Measurements from ENCODE around the gene RPN1. TPM values are rescaled to one million over a fixed set of nuclear protein-coding genes. Genes with fewer than 3 reads are reported as not detected.

Gene RPN1
- total RNA-seq, 4 donors from 2014 or later, result 87.5 to 185 (median 152) TPM

GRCh38 chr3:128614076-128614475, 36.5 kb downstream of the RPN1 start:
- no peak for DNase-seq
- H3K9me3 ChIP-seq, result no peaks in the 10 kb centered on the region
- H3K27me3 ChIP-seq, result no peaks in the 10 kb centered on the region
- H3K4me3 ChIP-seq, result no peak overlapping the region
- TF ChIP-seq POLR2A (IDR thresholded peaks at IDR 0.05) (no peak), CTCF (IDR thresholded peaks at IDR 0.05) (no peak)
- H3K4me1 ChIP-seq, result peaks cover 0 to 17% (median 8%) of the 10 kb centered on the region in 4 donors
- H3K27ac ChIP-seq, result no peak overlapping the region
- peaks cover 0 to under 1% (median 0%) of the 10 kb centered on the region in 3 donors for H3K36me3 ChIP-seq

- no peak for DNase-seq
- TF ChIP-seq CTCF (IDR thresholded peaks at IDR 0.05), result no peak
- no peak for TF ChIP-seq POLR2A (IDR thresholded peaks at IDR 0.05)
- H3K36me3 ChIP-seq, result no peaks in the 10 kb centered on the region
- H3K27me3 ChIP-seq, result no peaks in the 10 kb centered on the region
- no peak overlapping the region for H3K4me3 ChIP-seq
- H3K4me1 ChIP-seq, result peaks cover 0 to 8% (median 4%) of the 10 kb centered on the region in 4 donors
- H3K9me3 ChIP-seq, result no peaks in the 10 kb centered on the region
- H3K27ac ChIP-seq, result no peak overlapping the region
These were observed 37.4 kb downstream of the RPN1 start for GRCh38 chr3:128613083-128613829.

GRCh38 chr3:128610451-128611070, 40.1 kb downstream of the RPN1 start:
- Histone ChIP-seq H3K9me3 (no peaks in the 10 kb centered on the region), H3K4me3 (no peak overlapping the region), H3K27ac (no peak overlapping the region), H3K27me3 (no peaks in the 10 kb centered on the region), H3K4me1 (peaks cover 0 to 10% (median 0%) of the 10 kb centered on the region in 4 donors), H3K36me3 (no peaks in the 10 kb centered on the region)
- TF ChIP-seq POLR2A (IDR thresholded peaks at IDR 0.05) (no peak), CTCF (IDR thresholded peaks at IDR 0.05) (no peak)
- no peak for DNase-seq

- Histone ChIP-seq H3K27ac (no peak overlapping the region), H3K4me3 (no peak overlapping the region), H3K4me1 (peaks cover 0 to 10% (median 0%) of the 10 kb centered on the region in 4 donors), H3K36me3 (no peaks in the 10 kb centered on the region), H3K27me3 (no peaks in the 10 kb centered on the region), H3K9me3 (no peaks in the 10 kb centered on the region)
- TF ChIP-seq CTCF (IDR thresholded peaks at IDR 0.05), result no peak
- no peak for TF ChIP-seq POLR2A (IDR thresholded peaks at IDR 0.05)
- no peak for DNase-seq
These were observed 41.3 kb downstream of the RPN1 start for GRCh38 chr3:128609294-128609693.

GRCh38 chr3:128607710-128608048, 42.9 kb downstream of the RPN1 start:
- Histone ChIP-seq H3K9me3 (no peaks in the 10 kb centered on the region), H3K27ac (peak overlapping the region in 1 of 4 donors; percentile 3), H3K4me3 (peak overlapping the region; percentile 45 to 78 (median 54)), H3K27me3 (no peaks in the 10 kb centered on the region), H3K36me3 (no peaks in the 10 kb centered on the region), H3K4me1 (peaks cover 0 to 10% (median 0%) of the 10 kb centered on the region in 4 donors)
- TF ChIP-seq POLR2A (IDR thresholded peaks at IDR 0.05) (no peak), CTCF (IDR thresholded peaks at IDR 0.05) (no peak)
- peak in 1 of 3 donors; percentile 51 for DNase-seq
